22Rv1 (cell line): ENCODE results near the gene CSF1R.

ENCODE experiments used
- H3K27ac ChIP-seq: fragments of 450-650 bp; 2 replicates; pipeline ENCODE4 v1.5.1; 2017
- ZFX ChIP-seq: fragments of 450-650 bp; IDR thresholded peaks from 2 replicates; pipeline ENCODE4 v1.6.1; 2017; ENCODE audit warnings: antibody characterized with exemption, borderline replicate concordance
- TF ChIP-seq, protein P1 (sequence below): fragments of 450-650 bp; IDR thresholded peaks from 2 replicates; pipeline ENCODE4 v1.5.1; 2017; ENCODE audit warnings: mild to moderate bottlenecking

Gene CSF1R

DNA sequence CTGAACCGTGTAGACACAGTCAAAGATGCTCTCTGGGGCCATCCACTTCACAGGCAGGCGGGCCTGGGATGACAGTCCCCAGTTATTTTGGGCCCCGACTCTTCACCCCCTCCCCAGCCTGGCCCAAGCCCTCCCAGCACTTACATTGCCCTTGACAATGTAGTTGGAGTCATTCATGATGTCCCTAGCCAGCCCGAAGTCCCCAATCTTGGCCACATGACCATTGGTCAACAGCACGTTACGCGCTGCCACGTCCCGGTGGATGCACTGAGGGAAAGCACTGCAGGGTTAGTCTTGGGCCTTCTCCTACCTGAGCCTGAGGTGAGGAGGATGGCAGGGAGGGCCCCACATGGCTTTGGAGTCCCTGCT is 30.3 kb downstream of the CSF1R start:
- H3K27ac ChIP-seq, result no peak overlapping the region
- no peak for TF ChIP-seq ZFX
- TF ChIP-seq, protein P1, sequence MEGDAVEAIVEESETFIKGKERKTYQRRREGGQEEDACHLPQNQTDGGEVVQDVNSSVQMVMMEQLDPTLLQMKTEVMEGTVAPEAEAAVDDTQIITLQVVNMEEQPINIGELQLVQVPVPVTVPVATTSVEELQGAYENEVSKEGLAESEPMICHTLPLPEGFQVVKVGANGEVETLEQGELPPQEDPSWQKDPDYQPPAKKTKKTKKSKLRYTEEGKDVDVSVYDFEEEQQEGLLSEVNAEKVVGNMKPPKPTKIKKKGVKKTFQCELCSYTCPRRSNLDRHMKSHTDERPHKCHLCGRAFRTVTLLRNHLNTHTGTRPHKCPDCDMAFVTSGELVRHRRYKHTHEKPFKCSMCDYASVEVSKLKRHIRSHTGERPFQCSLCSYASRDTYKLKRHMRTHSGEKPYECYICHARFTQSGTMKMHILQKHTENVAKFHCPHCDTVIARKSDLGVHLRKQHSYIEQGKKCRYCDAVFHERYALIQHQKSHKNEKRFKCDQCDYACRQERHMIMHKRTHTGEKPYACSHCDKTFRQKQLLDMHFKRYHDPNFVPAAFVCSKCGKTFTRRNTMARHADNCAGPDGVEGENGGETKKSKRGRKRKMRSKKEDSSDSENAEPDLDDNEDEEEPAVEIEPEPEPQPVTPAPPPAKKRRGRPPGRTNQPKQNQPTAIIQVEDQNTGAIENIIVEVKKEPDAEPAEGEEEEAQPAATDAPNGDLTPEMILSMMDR, result no peak

DNA sequence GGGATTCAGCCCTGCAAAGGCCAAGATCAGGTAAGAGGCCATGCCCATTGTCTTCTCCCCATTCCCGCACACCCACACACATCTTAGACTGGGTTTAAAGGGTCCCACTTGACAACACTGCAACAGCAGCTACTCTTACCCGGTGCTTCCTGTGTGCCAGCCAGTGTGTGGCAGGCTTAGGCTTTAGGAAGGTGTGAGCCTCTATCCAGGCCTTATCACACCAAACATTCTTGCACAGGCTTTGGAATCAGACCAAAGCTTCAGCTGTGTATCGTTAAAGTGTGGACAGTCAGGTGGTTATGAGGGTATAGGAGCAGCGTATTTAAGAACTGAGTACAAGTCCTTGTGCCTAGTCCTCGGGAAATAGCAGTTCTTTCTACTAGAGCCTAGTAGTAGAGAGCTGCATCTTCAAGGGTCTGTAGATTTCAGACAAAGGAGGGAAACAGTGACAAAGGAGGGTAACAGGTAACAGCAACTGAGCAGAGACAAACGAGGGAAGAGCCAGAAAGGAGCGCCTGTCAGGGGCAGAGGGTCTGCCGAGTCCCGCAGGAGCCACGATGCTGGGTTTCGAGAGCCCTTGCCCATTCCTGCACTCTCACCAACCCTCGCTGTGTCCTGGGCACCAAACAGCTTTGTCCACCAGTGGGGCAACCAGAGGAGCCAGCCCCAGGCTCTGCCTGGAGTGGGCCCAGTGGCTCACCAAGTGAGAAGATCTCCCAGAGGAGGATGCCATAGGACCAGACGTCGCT is 30.9 kb downstream of the CSF1R start:
- TF ChIP-seq, protein P1, result no peak
- TF ChIP-seq ZFX, result no peak
- no peak overlapping the region for H3K27ac ChIP-seq

GRCh38 chr5:150054569-150054968 is 31.8 kb downstream of the CSF1R start:
- no peak overlapping the region for H3K27ac ChIP-seq
- TF ChIP-seq ZFX, result no peak
- TF ChIP-seq, protein P1, result no peak

DNA sequence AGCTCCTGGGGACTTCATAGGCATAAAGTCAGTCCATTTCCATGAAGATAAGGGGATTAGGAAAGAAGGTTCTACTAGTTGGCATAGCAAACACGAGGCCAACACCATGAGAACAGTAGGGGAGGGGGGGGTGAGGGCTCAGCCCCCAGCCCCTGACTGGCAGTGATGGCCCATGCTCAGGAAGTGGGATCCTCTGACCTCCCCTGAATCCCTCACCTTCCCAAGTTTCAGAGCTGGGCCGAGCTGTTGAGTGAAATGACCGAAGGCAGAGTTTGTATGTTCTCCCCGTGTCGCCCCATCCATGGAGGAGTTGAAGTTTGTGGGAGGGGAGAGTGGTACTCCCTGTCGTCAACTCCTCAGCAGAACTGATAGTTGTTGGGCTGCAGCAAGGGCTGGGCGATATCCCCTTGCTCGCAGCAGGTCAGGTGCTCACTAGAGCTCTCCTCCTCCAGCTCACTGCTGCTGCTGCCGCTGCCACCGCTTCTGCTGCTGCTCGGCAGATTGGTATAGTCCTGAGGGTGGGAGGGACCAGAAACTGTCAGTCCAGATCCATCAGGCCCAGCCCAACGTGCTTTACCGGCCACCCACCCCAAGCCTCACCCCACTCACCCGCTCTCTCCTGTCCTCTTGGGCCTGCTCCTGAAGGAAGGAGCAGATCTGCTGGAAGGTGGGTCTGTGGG is 32.5 kb downstream of the CSF1R start:
- H3K27ac ChIP-seq, result no peak overlapping the region
- TF ChIP-seq, protein P1, result no peak
- TF ChIP-seq ZFX, result no peak

DNA sequence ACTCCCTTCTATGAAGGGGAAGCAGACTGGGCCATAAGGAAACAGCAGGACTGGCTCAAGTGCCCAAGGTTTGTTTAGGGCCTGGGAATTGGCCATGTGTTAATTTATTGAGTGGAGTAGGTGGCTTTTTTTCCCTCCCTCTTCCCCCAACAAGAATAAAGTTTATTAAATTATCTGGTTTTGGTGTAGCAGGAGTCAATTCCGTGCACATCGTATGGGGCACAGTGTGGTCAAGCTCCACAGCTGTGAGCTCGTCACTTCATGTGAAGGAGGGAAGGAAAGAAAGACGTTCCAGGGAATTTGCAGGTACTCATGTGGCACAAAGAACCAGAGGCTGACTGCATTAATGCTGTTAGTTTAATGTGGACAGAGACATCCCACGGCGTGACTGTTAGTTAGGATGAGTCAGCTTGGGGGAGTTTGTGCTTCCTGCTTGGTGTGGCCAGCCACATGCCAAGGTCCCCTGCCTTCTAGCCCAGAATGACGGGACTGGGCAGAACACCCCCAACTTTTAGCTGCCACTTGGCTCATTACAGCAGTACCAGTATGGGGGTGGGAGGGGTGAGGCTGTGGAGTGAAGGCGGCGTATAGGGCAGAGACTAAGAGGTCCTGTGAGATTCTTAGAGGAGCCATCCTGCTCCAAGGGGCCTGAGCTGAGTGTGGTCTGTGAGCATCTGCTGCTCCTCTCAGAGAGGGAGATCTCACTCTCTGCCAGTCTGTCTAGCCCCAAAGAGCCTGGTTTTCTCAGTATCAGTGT is 33.2 kb downstream of the CSF1R start:
- TF ChIP-seq, protein P1, result no peak
- TF ChIP-seq ZFX, result no peak
- H3K27ac ChIP-seq, result no peak overlapping the region

GRCh38 chr5:150052226-150052955 is 34.0 kb downstream of the CSF1R start:
- H3K27ac ChIP-seq, result no peak overlapping the region
- TF ChIP-seq, protein P1, result no peak
- no peak for TF ChIP-seq ZFX
